WTC11 (cell line): ENCODE data around the gene UNC13D. TPM values are rescaled to one million over a fixed set of nuclear protein-coding genes. Genes with fewer than 3 reads are reported as not detected.

Source experiments
- ATAC-seq: fragments of 200-7000 bp; cut with Tn5 transposase; 2 replicates; pipeline ENCODE4 v1.10.0; 2021; ENCODE audit warnings: mild to moderate bottlenecking, moderate library complexity
- CTCF ChIA-PET: fragments of 300-600 bp; sonication (Branson Sonifier 250); formaldehyde crosslinking; loops from one replicate; lab custom pipeline; 2021; ENCODE audit warnings: antibody characterized with exemption; lab: Charles Lee
- POLR2A ChIA-PET: fragments of 350-600 bp; sonication (Branson Sonifier 250); formaldehyde crosslinking; loops from one replicate; lab custom pipeline; 2021; ENCODE audit warnings: antibody characterized with exemption; lab: Charles Lee
- DNase-seq: peaks from one replicate; pipeline ENCODE4 v3.0.0; 2021; ENCODE audit warnings: low spot score
- H3K27ac Mint-ChIP-seq: 2 replicates; pipeline ENCODE4 v1.8.0; 2021; ENCODE audit warnings: mixed read lengths
- H3K27me3 Mint-ChIP-seq: 2 replicates; pipeline ENCODE4 v1.8.0; 2021; ENCODE audit warnings: low read depth, mild to moderate bottlenecking, moderate library complexity, mixed read lengths
- H3K36me3 Mint-ChIP-seq: 2 replicates; pipeline ENCODE4 v1.8.0; 2021; ENCODE audit warnings: mixed read lengths
- H3K4me1 Mint-ChIP-seq: 2 replicates; pipeline ENCODE4 v1.8.0; 2022; ENCODE audit warnings: mixed read lengths
- H3K4me3 Mint-ChIP-seq: 2 replicates; pipeline ENCODE4 v1.8.0; 2021; ENCODE audit warnings: mild to moderate bottlenecking, moderate library complexity, mixed read lengths
- H3K9me3 Mint-ChIP-seq: 2 replicates; pipeline ENCODE4 v1.8.0; 2021; ENCODE audit warnings: mixed read lengths
- CBFB ChIP-seq: sonication (generic); formaldehyde crosslinking; IDR thresholded peaks from 2 replicates; pipeline ENCODE4 v1.8.1; 2022; ENCODE audit warnings: mild to moderate bottlenecking, low read depth, missing genetic modification reagents
- CREB1 ChIP-seq: sonication (generic); formaldehyde crosslinking; IDR thresholded peaks from 2 replicates; pipeline ENCODE4 v1.8.0; 2023; ENCODE audit warnings: mild to moderate bottlenecking, missing genetic modification reagents
- EMX1 ChIP-seq: fragments of 250-450 bp; sonication (Bioruptor Pico); IDR thresholded peaks from 2 replicates; pipeline ENCODE4 v1.8.0; 2021; ENCODE audit warnings: mild to moderate bottlenecking
- ERG ChIP-seq: fragments of 250-450 bp; sonication (Bioruptor Pico); IDR thresholded peaks from 2 replicates; pipeline ENCODE4 v1.8.0; 2021; ENCODE audit warnings: mild to moderate bottlenecking
- ETV6 ChIP-seq: sonication (generic); formaldehyde crosslinking; IDR thresholded peaks from 2 replicates; pipeline ENCODE4 v1.8.1; 2022; ENCODE audit warnings: mild to moderate bottlenecking, missing genetic modification reagents
- FOXJ3 ChIP-seq: sonication (generic); formaldehyde crosslinking; IDR thresholded peaks from 2 replicates; pipeline ENCODE4 v1.9.0; 2021; ENCODE audit warnings: missing genetic modification reagents, mild to moderate bottlenecking, borderline replicate concordance
- FOXK1 ChIP-seq: sonication (generic); formaldehyde crosslinking; IDR thresholded peaks from 2 replicates; pipeline ENCODE4 v1.8.0; 2022; ENCODE audit warnings: mild to moderate bottlenecking, moderate library complexity, missing genetic modification reagents
- GABPB1 ChIP-seq: sonication (generic); formaldehyde crosslinking; IDR thresholded peaks from 2 replicates; pipeline ENCODE4 v1.8.1; 2023; ENCODE audit warnings: mild to moderate bottlenecking, missing genetic modification reagents
- GRHL2 ChIP-seq: fragments of 250-450 bp; sonication (Bioruptor Pico); IDR thresholded peaks from 2 replicates; pipeline ENCODE4 v1.8.0; 2022; ENCODE audit warnings: mild to moderate bottlenecking, moderate library complexity; ENCODE audit not compliant: insufficient replicate concordance, severe bottlenecking
- HMGA2 ChIP-seq: fragments of 250-450 bp; sonication (Bioruptor Pico); IDR thresholded peaks from 2 replicates; pipeline ENCODE4 v1.4.0; 2021; ENCODE audit warnings: mild to moderate bottlenecking, moderate library complexity
- IRF2 ChIP-seq: sonication (generic); formaldehyde crosslinking; IDR thresholded peaks from 2 replicates; pipeline ENCODE4 v1.8.0; 2022; ENCODE audit warnings: low read depth, missing genetic modification reagents, borderline replicate concordance
- JAZF1 ChIP-seq: fragments of 250-450 bp; sonication (Bioruptor Pico); IDR thresholded peaks from 2 replicates; pipeline ENCODE4 v1.9.0; 2021; ENCODE audit warnings: moderate library complexity, mild to moderate bottlenecking, inconsistent platforms
- SP1 ChIP-seq: sonication (generic); formaldehyde crosslinking; conservative IDR thresholded peaks from 2 replicates; pipeline ENCODE4 v1.8.1; 2022; ENCODE audit warnings: missing genetic modification reagents
- TEAD4 ChIP-seq: sonication (generic); formaldehyde crosslinking; IDR thresholded peaks from 2 replicates; pipeline ENCODE4 v1.8.0; 2022; ENCODE audit warnings: mild to moderate bottlenecking, missing genetic modification reagents
- ZBTB21 ChIP-seq: sonication (generic); formaldehyde crosslinking; IDR thresholded peaks from 2 replicates; pipeline ENCODE4 v1.8.1; 2023; ENCODE audit warnings: mild to moderate bottlenecking, missing genetic modification reagents, borderline replicate concordance
- ZNF317 ChIP-seq: sonication (generic); formaldehyde crosslinking; IDR thresholded peaks from 2 replicates; pipeline ENCODE4 v1.8.1; 2023; ENCODE audit warnings: low read depth, mild to moderate bottlenecking, moderate library complexity, missing genetic modification reagents, borderline replicate concordance
- ZNF416 ChIP-seq: fragments of 250-450 bp; sonication (Bioruptor Pico); IDR thresholded peaks from 2 replicates; pipeline ENCODE4 v1.9.0; 2021; ENCODE audit warnings: mild to moderate bottlenecking, inconsistent platforms
- ZNF532 ChIP-seq: fragments of 250-450 bp; sonication (Bioruptor Pico); IDR thresholded peaks from 2 replicates; pipeline ENCODE4 v1.9.0; 2021; ENCODE audit warnings: mild to moderate bottlenecking, borderline replicate concordance
- ZNF671 ChIP-seq: fragments of 250-450 bp; sonication (Bioruptor Pico); IDR thresholded peaks from 2 replicates; pipeline ENCODE4 v1.8.0; 2021; ENCODE audit warnings: mild to moderate bottlenecking
- total RNA-seq: library from RNA; stranded (reverse); gene quantifications from 3 replicates; pipeline ENCODE4 v1.2.3, GENCODE V29; 2021
- TF ChIP-seq, protein P1 (sequence below): sonication (generic); formaldehyde crosslinking; IDR thresholded peaks from 2 replicates; pipeline ENCODE4 v1.8.0; 2022; ENCODE audit warnings: mild to moderate bottlenecking, missing genetic modification reagents
- TF ChIP-seq, protein P2 (sequence below): sonication (generic); formaldehyde crosslinking; IDR thresholded peaks from 2 replicates; pipeline ENCODE4 v1.8.1; 2023; ENCODE audit warnings: mild to moderate bottlenecking, missing genetic modification reagents
- TF ChIP-seq, protein P3 (sequence below): sonication (generic); formaldehyde crosslinking; IDR thresholded peaks from 2 replicates; pipeline ENCODE4 v1.8.0; 2023; ENCODE audit warnings: mild to moderate bottlenecking, missing genetic modification reagents
- TF ChIP-seq, protein P4 (sequence below): sonication (generic); formaldehyde crosslinking; IDR thresholded peaks from 2 replicates; pipeline ENCODE4 v1.8.0; 2022; ENCODE audit warnings: mild to moderate bottlenecking, missing genetic modification reagents

UNC13D gene
- total RNA-seq, 1 experiment from 2014 or later = 13.1 TPM

DNA sequence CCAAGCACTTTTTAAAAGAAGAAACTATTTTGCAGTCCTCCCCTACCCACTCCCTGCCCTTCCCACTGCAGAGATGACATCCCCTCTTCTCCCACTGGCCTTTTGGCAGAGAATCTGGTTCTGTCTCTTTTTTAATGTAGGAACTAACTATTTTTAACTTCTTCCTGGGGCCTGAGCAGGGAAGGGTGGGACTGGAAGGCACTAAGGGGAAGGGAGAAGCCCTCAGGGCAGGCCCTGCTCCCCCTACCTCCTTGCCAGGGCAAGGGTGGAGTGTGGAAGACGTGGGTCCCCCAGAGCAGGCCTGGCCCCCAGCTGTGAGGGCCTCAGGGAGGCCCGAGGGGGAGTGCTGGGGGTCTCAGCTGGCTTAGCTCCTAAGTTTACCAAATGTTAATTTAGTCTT is 19.5 kb downstream of the UNC13D start (continued):
- no peak for TF ChIP-seq HMGA2 (CRISPR knock-in tag)
- TF ChIP-seq, protein P1, sequence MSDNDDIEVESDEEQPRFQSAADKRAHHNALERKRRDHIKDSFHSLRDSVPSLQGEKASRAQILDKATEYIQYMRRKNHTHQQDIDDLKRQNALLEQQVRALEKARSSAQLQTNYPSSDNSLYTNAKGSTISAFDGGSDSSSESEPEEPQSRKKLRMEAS = no peak
- TF ChIP-seq, protein P2, sequence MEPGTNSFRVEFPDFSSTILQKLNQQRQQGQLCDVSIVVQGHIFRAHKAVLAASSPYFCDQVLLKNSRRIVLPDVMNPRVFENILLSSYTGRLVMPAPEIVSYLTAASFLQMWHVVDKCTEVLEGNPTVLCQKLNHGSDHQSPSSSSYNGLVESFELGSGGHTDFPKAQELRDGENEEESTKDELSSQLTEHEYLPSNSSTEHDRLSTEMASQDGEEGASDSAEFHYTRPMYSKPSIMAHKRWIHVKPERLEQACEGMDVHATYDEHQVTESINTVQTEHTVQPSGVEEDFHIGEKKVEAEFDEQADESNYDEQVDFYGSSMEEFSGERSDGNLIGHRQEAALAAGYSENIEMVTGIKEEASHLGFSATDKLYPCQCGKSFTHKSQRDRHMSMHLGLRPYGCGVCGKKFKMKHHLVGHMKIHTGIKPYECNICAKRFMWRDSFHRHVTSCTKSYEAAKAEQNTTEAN (CRISPR knock-in tag) = no peak

GRCh38 chr17:75824050-75824552 is 20.1 kb downstream of the UNC13D start:
- H3K4me1 Mint-ChIP-seq = peaks cover 11% of the 10 kb centered on the region
- ChIA-PET CTCF (interaction anchor here (1.2 to 3.9 kb wide), 2 partner anchors 37 to 70 kb away, joined by 4 to 25 read pairs; no protein-coding TSS in a partner anchor), POLR2A (no interaction called here)
- TF ChIP-seq EMX1 (CRISPR knock-in tag) (no peak), ZNF532 (CRISPR knock-in tag) (no peak), ERG (CRISPR knock-in tag) (no peak), TEAD4 (CRISPR knock-in tag) (no peak), CBFB (no peak), CREB1 (CRISPR knock-in tag) (no peak), JAZF1 (CRISPR knock-in tag) (no peak), ETV6 (no peak), IRF2 (no peak), ZNF416 (CRISPR knock-in tag) (no peak), SP1 (CRISPR knock-in tag) (no peak), ZNF317 (no peak), GABPB1 (CRISPR knock-in tag) (no peak), FOXJ3 (CRISPR knock-in tag) (no peak), FOXK1 (CRISPR knock-in tag) (no peak), ZBTB21 (CRISPR knock-in tag) (no peak), GRHL2 (CRISPR knock-in tag) (no peak), ZNF671 (CRISPR knock-in tag) (no peak)
- TF ChIP-seq, protein P3, sequence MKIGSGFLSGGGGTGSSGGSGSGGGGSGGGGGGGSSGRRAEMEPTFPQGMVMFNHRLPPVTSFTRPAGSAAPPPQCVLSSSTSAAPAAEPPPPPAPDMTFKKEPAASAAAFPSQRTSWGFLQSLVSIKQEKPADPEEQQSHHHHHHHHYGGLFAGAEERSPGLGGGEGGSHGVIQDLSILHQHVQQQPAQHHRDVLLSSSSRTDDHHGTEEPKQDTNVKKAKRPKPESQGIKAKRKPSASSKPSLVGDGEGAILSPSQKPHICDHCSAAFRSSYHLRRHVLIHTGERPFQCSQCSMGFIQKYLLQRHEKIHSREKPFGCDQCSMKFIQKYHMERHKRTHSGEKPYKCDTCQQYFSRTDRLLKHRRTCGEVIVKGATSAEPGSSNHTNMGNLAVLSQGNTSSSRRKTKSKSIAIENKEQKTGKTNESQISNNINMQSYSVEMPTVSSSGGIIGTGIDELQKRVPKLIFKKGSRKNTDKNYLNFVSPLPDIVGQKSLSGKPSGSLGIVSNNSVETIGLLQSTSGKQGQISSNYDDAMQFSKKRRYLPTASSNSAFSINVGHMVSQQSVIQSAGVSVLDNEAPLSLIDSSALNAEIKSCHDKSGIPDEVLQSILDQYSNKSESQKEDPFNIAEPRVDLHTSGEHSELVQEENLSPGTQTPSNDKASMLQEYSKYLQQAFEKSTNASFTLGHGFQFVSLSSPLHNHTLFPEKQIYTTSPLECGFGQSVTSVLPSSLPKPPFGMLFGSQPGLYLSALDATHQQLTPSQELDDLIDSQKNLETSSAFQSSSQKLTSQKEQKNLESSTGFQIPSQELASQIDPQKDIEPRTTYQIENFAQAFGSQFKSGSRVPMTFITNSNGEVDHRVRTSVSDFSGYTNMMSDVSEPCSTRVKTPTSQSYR = no peak
- TF ChIP-seq, protein P4, sequence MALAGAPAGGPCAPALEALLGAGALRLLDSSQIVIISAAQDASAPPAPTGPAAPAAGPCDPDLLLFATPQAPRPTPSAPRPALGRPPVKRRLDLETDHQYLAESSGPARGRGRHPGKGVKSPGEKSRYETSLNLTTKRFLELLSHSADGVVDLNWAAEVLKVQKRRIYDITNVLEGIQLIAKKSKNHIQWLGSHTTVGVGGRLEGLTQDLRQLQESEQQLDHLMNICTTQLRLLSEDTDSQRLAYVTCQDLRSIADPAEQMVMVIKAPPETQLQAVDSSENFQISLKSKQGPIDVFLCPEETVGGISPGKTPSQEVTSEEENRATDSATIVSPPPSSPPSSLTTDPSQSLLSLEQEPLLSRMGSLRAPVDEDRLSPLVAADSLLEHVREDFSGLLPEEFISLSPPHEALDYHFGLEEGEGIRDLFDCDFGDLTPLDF (CRISPR knock-in tag) = no peak
- no peak overlapping the region for H3K27ac Mint-ChIP-seq
- H3K36me3 Mint-ChIP-seq = peaks cover 28% of the 10 kb centered on the region
- no peaks in the 10 kb centered on the region for H3K9me3 Mint-ChIP-seq
- H3K27me3 Mint-ChIP-seq = no peaks in the 10 kb centered on the region
- no peak overlapping the region for H3K4me3 Mint-ChIP-seq
- no peak for ATAC-seq
- no peak for DNase-seq
